HepG2 (cell line): ENCODE results near the gene ARHGAP23. TPM values are rescaled to one million over a fixed set of nuclear protein-coding genes. Genes with fewer than 3 reads are reported as not detected.

ENCODE experiments used
- CBX5 ChIP-seq: sonication (generic); formaldehyde crosslinking; IDR thresholded peaks from 2 replicates; pipeline ENCODE4 v1.4.0; 2020; ENCODE audit warnings: missing genetic modification reagents, borderline replicate concordance
- MAFF ChIP-seq: IDR thresholded peaks from 2 replicates; pipeline ENCODE4 v1.6.1; 2011; ENCODE audit warnings: low read depth, low read length, improper control_type of control experiment
- MAX ChIP-seq: IDR thresholded peaks from 2 replicates; pipeline ENCODE4 v1.6.1; 2012; ENCODE audit warnings: inconsistent platforms
- NKX3-1 ChIP-seq: sonication (generic); formaldehyde crosslinking; IDR thresholded peaks from 2 replicates; pipeline ENCODE4 v1.5.0; 2020; ENCODE audit warnings: missing genetic modification reagents
- PHF21A ChIP-seq: sonication (generic); formaldehyde crosslinking; IDR thresholded peaks from 2 replicates; pipeline ENCODE4 v1.5.0; 2020; ENCODE audit warnings: mild to moderate bottlenecking, missing genetic modification reagents
- RXRB ChIP-seq: IDR thresholded peaks from 2 replicates; pipeline ENCODE4 v1.6.1; 2016; ENCODE audit warnings: borderline replicate concordance, missing genetic modification reagents, missing compliant biosample characterization
- ZNF343 ChIP-seq: sonication (generic); formaldehyde crosslinking; IDR thresholded peaks from 2 replicates; pipeline ENCODE4 v1.4.0; 2020; ENCODE audit warnings: mild to moderate bottlenecking, missing genetic modification reagents
- ZNF460 ChIP-seq: sonication (generic); formaldehyde crosslinking; IDR thresholded peaks from 2 replicates; pipeline ENCODE4 v1.5.1; 2020; ENCODE audit warnings: missing genetic modification reagents, mild to moderate bottlenecking, borderline replicate concordance
- polyA plus RNA-seq, 8 experiments: library from polyadenylated mRNA; depleted of rRNA in 3 of 8; stranded (reverse) in 7 of 8; unstranded in 1 of 8; fragments of >200 nt; fragmentation: Illumina TruSeq in 4 of 8; extraction: Trizol in 4 of 8; gene quantifications; 2 replicates each; pipeline versions ENCODE4 v1.2.1 to v1.2.3, GENCODE V29; 2011 to 2016; ENCODE audit warnings: low read depth in 4 of 8, missing spikeins in 1 of 8, mixed read lengths in 1 of 8; ENCODE audit not compliant: insufficient read depth in 1 of 8
- total RNA-seq, 5 experiments: library from RNA; depleted of rRNA; stranded (reverse); fragments of >200 nt; fragmentation: Illumina TruSeq; extraction: Trizol; gene quantifications; 2 replicates each; pipeline ENCODE4 v1.2.3, GENCODE V29; 2016; ENCODE audit warnings: low read depth in 1 of 5
- TF ChIP-seq, protein P1 (sequence below): sonication (generic); formaldehyde crosslinking; IDR thresholded peaks from 2 replicates; pipeline ENCODE4 v1.5.0; 2020; ENCODE audit warnings: mild to moderate bottlenecking, missing genetic modification reagents
- TF ChIP-seq, protein P2 (sequence below): sonication (generic); formaldehyde crosslinking; IDR thresholded peaks from 2 replicates; pipeline ENCODE4 v1.8.0; 2022; ENCODE audit warnings: mild to moderate bottlenecking, missing genetic modification reagents, moderate library complexity
- TF ChIP-seq, protein P3 (sequence below): sonication (generic); formaldehyde crosslinking; IDR thresholded peaks from 2 replicates; pipeline ENCODE4 v1.8.0; 2022; ENCODE audit warnings: mild to moderate bottlenecking, missing genetic modification reagents; ENCODE audit not compliant: insufficient replicate concordance
- TF ChIP-seq, protein P4 (sequence below): sonication (generic); formaldehyde crosslinking; IDR thresholded peaks from 2 replicates; pipeline ENCODE4 v1.5.1; 2020; ENCODE audit warnings: missing genetic modification reagents, mild to moderate bottlenecking, borderline replicate concordance
- TF ChIP-seq, protein P5 (sequence below): sonication (generic); formaldehyde crosslinking; IDR thresholded peaks from 2 replicates; pipeline ENCODE4 v1.5.1; 2020; ENCODE audit warnings: missing genetic modification reagents, mild to moderate bottlenecking, borderline replicate concordance
- TF ChIP-seq, protein P6 (sequence below): sonication (generic); formaldehyde crosslinking; conservative IDR thresholded peaks from 2 replicates; pipeline ENCODE4 v1.8.0; 2022; ENCODE audit warnings: low read depth, missing genetic modification reagents
- TF ChIP-seq, protein P7 (sequence below): sonication (generic); formaldehyde crosslinking; IDR thresholded peaks from 2 replicates; pipeline ENCODE4 v1.4.0; 2020; ENCODE audit warnings: missing genetic modification reagents

ARHGAP23 gene
- total and polyA plus RNA-seq, 2 of the 13 experiments (the other 11 are each of a cell fraction or from before 2014, with no cell fraction given) = 0.03 TPM; not detected in 1

DNA sequence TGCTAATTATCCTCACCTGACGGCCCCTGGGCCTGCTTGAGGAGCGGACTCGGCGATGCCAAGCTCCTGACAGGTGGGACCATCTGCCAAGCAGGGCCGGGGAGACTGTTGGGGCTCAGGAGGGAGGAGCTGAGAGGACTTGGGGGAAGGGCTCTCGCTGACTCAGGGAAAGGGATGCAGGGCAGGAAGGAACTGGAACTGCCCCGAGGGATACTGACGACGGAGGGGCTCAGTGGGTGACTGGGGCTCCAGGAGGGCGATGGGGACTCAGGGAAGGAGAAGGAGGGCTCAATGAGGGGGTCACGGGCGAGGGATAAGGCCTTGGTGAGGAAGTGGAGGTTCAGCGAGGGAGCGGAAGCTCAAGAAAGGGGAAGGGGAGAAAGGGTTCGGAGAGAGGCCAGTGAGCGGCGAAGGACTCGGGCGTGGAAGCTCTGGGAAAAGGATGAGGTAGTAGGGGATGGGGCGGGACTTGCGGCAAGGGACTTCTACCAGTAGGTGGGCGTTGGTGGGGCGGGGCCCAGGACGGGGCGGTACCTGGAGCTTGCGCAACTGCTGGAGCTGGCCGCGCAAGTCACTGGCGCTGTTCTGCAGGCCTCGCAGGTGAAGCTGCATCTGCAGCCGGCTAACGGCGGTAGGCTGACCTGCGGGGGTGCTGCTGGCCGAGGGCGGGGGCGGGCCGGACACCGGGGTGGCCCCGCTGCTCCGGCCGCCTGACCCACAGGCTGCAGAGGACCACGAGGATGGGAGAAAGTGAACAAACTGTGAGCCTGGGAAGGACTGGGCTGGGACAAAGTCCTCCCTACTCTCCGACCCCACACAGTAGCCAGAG is 131.0 kb downstream of the ARHGAP23 start (continued):
- TF ChIP-seq, protein P1, sequence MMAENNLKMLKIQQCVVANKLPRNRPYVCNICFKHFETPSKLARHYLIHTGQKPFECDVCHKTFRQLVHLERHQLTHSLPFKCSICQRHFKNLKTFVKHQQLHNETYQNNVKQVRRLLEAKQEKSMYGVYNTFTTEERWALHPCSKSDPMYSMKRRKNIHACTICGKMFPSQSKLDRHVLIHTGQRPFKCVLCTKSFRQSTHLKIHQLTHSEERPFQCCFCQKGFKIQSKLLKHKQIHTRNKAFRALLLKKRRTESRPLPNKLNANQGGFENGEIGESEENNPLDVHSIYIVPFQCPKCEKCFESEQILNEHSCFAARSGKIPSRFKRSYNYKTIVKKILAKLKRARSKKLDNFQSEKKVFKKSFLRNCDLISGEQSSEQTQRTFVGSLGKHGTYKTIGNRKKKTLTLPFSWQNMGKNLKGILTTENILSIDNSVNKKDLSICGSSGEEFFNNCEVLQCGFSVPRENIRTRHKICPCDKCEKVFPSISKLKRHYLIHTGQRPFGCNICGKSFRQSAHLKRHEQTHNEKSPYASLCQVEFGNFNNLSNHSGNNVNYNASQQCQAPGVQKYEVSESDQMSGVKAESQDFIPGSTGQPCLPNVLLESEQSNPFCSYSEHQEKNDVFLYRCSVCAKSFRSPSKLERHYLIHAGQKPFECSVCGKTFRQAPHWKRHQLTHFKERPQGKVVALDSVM = no peak; the same call in 1 of the 2 replicates
- TF ChIP-seq, protein P2, sequence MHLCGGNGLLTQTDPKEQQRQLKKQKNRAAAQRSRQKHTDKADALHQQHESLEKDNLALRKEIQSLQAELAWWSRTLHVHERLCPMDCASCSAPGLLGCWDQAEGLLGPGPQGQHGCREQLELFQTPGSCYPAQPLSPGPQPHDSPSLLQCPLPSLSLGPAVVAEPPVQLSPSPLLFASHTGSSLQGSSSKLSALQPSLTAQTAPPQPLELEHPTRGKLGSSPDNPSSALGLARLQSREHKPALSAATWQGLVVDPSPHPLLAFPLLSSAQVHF (CRISPR knock-in tag) = 0 out of 2 replicates have a peak, but pooled peaks have one; percentile 25
- TF ChIP-seq MAFF (peak; percentile 27; the same call in 1 of the 2 replicates), ZNF460 (0 out of 2 replicates have a peak, but pooled peaks have one; percentile 12), NKX3-1 (CRISPR knock-in tag) (no peak), MAX (peak; percentile 74; the same call in 1 of the 2 replicates), RXRB (peak; percentile 14; the same call in 1 of the 2 replicates), ZNF343 (CRISPR knock-in tag) (0 out of 2 replicates have a peak, but pooled peaks have one; percentile 55), CBX5 (CRISPR knock-in tag) (no peak), PHF21A (CRISPR knock-in tag) (peak; percentile 53)
- TF ChIP-seq, protein P3, sequence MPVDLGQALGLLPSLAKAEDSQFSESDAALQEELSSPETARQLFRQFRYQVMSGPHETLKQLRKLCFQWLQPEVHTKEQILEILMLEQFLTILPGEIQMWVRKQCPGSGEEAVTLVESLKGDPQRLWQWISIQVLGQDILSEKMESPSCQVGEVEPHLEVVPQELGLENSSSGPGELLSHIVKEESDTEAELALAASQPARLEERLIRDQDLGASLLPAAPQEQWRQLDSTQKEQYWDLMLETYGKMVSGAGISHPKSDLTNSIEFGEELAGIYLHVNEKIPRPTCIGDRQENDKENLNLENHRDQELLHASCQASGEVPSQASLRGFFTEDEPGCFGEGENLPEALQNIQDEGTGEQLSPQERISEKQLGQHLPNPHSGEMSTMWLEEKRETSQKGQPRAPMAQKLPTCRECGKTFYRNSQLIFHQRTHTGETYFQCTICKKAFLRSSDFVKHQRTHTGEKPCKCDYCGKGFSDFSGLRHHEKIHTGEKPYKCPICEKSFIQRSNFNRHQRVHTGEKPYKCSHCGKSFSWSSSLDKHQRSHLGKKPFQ (CRISPR knock-in tag) = no peak
- TF ChIP-seq, protein P4, sequence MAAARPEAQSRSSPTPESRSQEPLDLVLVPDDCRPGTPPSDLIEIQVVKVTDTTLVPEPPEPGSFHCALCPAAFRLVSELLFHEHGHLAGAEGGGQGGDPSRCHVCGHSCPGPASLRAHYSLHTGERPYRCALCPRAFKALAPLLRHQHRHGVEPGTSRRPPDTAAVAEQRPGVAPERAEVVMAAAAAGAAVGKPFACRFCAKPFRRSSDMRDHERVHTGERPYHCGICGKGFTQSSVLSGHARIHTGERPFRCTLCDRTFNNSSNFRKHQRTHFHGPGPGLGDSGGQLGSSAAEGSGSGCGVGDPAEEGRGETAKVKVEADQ (CRISPR knock-in tag) = peak; percentile 82; the same call in 1 of the 2 replicates
- TF ChIP-seq, protein P5, sequence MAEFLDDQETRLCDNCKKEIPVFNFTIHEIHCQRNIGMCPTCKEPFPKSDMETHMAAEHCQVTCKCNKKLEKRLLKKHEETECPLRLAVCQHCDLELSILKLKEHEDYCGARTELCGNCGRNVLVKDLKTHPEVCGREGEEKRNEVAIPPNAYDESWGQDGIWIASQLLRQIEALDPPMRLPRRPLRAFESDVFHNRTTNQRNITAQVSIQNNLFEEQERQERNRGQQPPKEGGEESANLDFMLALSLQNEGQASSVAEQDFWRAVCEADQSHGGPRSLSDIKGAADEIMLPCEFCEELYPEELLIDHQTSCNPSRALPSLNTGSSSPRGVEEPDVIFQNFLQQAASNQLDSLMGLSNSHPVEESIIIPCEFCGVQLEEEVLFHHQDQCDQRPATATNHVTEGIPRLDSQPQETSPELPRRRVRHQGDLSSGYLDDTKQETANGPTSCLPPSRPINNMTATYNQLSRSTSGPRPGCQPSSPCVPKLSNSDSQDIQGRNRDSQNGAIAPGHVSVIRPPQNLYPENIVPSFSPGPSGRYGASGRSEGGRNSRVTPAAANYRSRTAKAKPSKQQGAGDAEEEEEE (CRISPR knock-in tag) = 0 out of 2 replicates have a peak, but pooled peaks have one; percentile 44
- TF ChIP-seq, protein P6, sequence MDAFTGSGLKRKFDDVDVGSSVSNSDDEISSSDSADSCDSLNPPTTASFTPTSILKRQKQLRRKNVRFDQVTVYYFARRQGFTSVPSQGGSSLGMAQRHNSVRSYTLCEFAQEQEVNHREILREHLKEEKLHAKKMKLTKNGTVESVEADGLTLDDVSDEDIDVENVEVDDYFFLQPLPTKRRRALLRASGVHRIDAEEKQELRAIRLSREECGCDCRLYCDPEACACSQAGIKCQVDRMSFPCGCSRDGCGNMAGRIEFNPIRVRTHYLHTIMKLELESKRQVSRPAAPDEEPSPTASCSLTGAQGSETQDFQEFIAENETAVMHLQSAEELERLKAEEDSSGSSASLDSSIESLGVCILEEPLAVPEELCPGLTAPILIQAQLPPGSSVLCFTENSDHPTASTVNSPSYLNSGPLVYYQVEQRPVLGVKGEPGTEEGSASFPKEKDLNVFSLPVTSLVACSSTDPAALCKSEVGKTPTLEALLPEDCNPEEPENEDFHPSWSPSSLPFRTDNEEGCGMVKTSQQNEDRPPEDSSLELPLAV (CRISPR knock-in tag) = no peak
- TF ChIP-seq, protein P7, sequence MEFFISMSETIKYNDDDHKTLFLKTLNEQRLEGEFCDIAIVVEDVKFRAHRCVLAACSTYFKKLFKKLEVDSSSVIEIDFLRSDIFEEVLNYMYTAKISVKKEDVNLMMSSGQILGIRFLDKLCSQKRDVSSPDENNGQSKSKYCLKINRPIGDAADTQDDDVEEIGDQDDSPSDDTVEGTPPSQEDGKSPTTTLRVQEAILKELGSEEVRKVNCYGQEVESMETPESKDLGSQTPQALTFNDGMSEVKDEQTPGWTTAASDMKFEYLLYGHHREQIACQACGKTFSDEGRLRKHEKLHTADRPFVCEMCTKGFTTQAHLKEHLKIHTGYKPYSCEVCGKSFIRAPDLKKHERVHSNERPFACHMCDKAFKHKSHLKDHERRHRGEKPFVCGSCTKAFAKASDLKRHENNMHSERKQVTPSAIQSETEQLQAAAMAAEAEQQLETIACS (CRISPR knock-in tag) = no peak
